H9 (cell line): Measurements from ENCODE around the gene PICALM. TPM values are rescaled to one million over a fixed set of nuclear protein-coding genes. Genes with fewer than 3 reads are reported as not detected.

Experiments used
- DNase-seq: peaks from one replicate; pipeline ENCODE4 v3.0.0-alpha.2; 2017
- H2AFZ ChIP-seq: one replicate; pipeline ENCODE4 v1.6.1; 2013; ENCODE audit warnings: mild to moderate bottlenecking, low read length, control low read depth, moderate library complexity
- H2AK5ac ChIP-seq: 2 replicates; pipeline ENCODE4 v1.6.1; 2013; ENCODE audit warnings: low read length, control low read depth, mixed read lengths; ENCODE audit not compliant: insufficient read length
- H2BK120ac ChIP-seq: one replicate; pipeline ENCODE4 v1.6.1; 2013; ENCODE audit warnings: low read depth, mild to moderate bottlenecking, low read length, control low read depth, inconsistent platforms; ENCODE audit not compliant: poor library complexity, severe bottlenecking
- H2BK12ac ChIP-seq: 2 replicates; pipeline ENCODE4 v1.6.1; 2013; ENCODE audit warnings: low read length, control low read depth, mixed read lengths, low read depth; ENCODE audit not compliant: insufficient read length
- H2BK15ac ChIP-seq: 2 replicates; pipeline ENCODE4 v1.6.1; 2013; ENCODE audit warnings: low read depth, low read length, control low read depth
- H2BK20ac ChIP-seq: one replicate; pipeline ENCODE4 v1.6.1; 2013; ENCODE audit warnings: low read depth, mild to moderate bottlenecking, low read length, control low read depth, inconsistent platforms; ENCODE audit not compliant: poor library complexity, severe bottlenecking
- H2BK5ac ChIP-seq: 2 replicates; pipeline ENCODE4 v1.6.1; 2013; ENCODE audit warnings: low read length, control low read depth, mixed read lengths; ENCODE audit not compliant: insufficient read length
- H3K14ac ChIP-seq: 2 replicates; pipeline ENCODE4 v1.6.1; 2013; ENCODE audit warnings: low read length, control low read depth; ENCODE audit not compliant: insufficient read depth
- H3K18ac ChIP-seq: 2 replicates; pipeline ENCODE4 v1.6.1; 2013; ENCODE audit warnings: low read depth, mild to moderate bottlenecking, mixed read lengths, low read length, control low read depth; ENCODE audit not compliant: insufficient read length
- H3K23ac ChIP-seq: 2 replicates; pipeline ENCODE4 v1.6.1; 2013; ENCODE audit warnings: low read length, control low read depth, mixed read lengths, low read depth; ENCODE audit not compliant: insufficient read length
- H3K23me2 ChIP-seq: 2 replicates; pipeline ENCODE4 v1.6.1; 2013; ENCODE audit warnings: low read depth, mild to moderate bottlenecking, mixed read lengths, low read length, control low read depth; ENCODE audit not compliant: insufficient read length, poor library complexity, severe bottlenecking
- H3K27ac ChIP-seq: 2 replicates; pipeline ENCODE4 v1.5.1; 2013; ENCODE audit warnings: low read length, control low read depth, mixed read lengths, low read depth; ENCODE audit not compliant: insufficient read length
- H3K27me3 ChIP-seq: 2 replicates; pipeline ENCODE4 v1.6.1; 2013; ENCODE audit warnings: low read length, control low read depth, inconsistent platforms; ENCODE audit not compliant: insufficient read depth
- H3K4ac ChIP-seq: 2 replicates; pipeline ENCODE4 v1.6.1; 2013; ENCODE audit warnings: low read depth, mild to moderate bottlenecking, control low read depth, inconsistent platforms, low read length, moderate library complexity
- H3K4me1 ChIP-seq: 2 replicates; pipeline ENCODE4 v1.6.1; 2013; ENCODE audit warnings: low read length, control low read depth, inconsistent platforms; ENCODE audit not compliant: insufficient read depth
- H3K4me2 ChIP-seq: 2 replicates; pipeline ENCODE4 v1.6.1; 2013; ENCODE audit warnings: low read length, control low read depth, mixed read lengths; ENCODE audit not compliant: insufficient read length, insufficient read depth
- H3K56ac ChIP-seq: 2 replicates; pipeline ENCODE4 v1.6.1; 2013; ENCODE audit warnings: low read depth, mild to moderate bottlenecking, mixed read lengths, low read length, control low read depth; ENCODE audit not compliant: insufficient read length
- H3K79me1 ChIP-seq: 2 replicates; pipeline ENCODE4 v1.6.1; 2013; ENCODE audit warnings: low read depth, mild to moderate bottlenecking, moderate library complexity, low read length, control low read depth, inconsistent platforms; ENCODE audit not compliant: insufficient read depth, poor library complexity, severe bottlenecking
- H3K79me2 ChIP-seq: 2 replicates; pipeline ENCODE4 v1.6.1; 2013; ENCODE audit warnings: low read length, control low read depth, inconsistent platforms; ENCODE audit not compliant: insufficient read depth
- H3K9ac ChIP-seq: 2 replicates; pipeline ENCODE4 v1.6.1; 2013; ENCODE audit warnings: low read length, control low read depth, mixed read lengths; ENCODE audit not compliant: insufficient read length; ENCODE audit errors: extremely low read depth
- H3K9me3 ChIP-seq: one replicate; pipeline ENCODE4 v1.6.1; 2013; ENCODE audit warnings: low read depth, low read length, inconsistent platforms; ENCODE audit not compliant: control insufficient read depth
- H3T11ph ChIP-seq: one replicate; pipeline ENCODE4 v1.6.1; 2013; ENCODE audit warnings: mild to moderate bottlenecking, low read length, control low read depth, inconsistent platforms
- H4K20me1 ChIP-seq: one replicate; pipeline ENCODE4 v1.6.1; 2013; ENCODE audit not compliant: control insufficient read depth, insufficient read length, insufficient read depth
- H4K5ac ChIP-seq: 2 replicates; pipeline ENCODE4 v1.6.1; 2013; ENCODE audit warnings: low read depth, mild to moderate bottlenecking, mixed read lengths, low read length, control low read depth; ENCODE audit not compliant: insufficient read length
- H4K8ac ChIP-seq: replicated peaks from 2 replicates; pipeline ENCODE4 v1.6.1; 2013; ENCODE audit warnings: low read length, control low read depth, mixed read lengths, low read depth; ENCODE audit not compliant: insufficient read length
- H4K91ac ChIP-seq: 2 replicates; pipeline ENCODE4 v1.6.1; 2013; ENCODE audit warnings: low read depth, mild to moderate bottlenecking, moderate library complexity, mixed read lengths, low read length, control low read depth; ENCODE audit not compliant: insufficient read length
- H3K27ac Mint-ChIP-seq, 3 experiments: 2 replicates in 2 of 3; 3 replicates in 1 of 3; pipeline ENCODE4 v1.8.0; 2020 to 2021; ENCODE audit warnings: mixed read lengths in 3 of 3, mild to moderate bottlenecking in 1 of 3, moderate library complexity in 1 of 3
- H3K27me3 Mint-ChIP-seq: 2 replicates; pipeline ENCODE4 v1.8.0; 2021; ENCODE audit warnings: low read depth, mild to moderate bottlenecking, moderate library complexity, mixed read lengths
- H3K36me3 Mint-ChIP-seq, 3 experiments: 2 replicates in 2 of 3; 3 replicates in 1 of 3; pipeline ENCODE4 v1.8.0; 2020 to 2021; ENCODE audit warnings: low read depth in 3 of 3, mixed read lengths in 3 of 3; ENCODE audit not compliant: insufficient read depth in 1 of 3
- H3K4me1 Mint-ChIP-seq, 2 experiments: 2 replicates each; pipeline ENCODE4 v1.8.0; 2020; ENCODE audit warnings: mixed read lengths in 2 of 2
- H3K4me3 Mint-ChIP-seq, 2 experiments: 2 replicates in 1 of 2; 3 replicates in 1 of 2; pipeline ENCODE4 v1.8.0; 2020 to 2021; ENCODE audit warnings: mild to moderate bottlenecking in 2 of 2, mixed read lengths in 2 of 2, moderate library complexity in 1 of 2
- H3K9me3 Mint-ChIP-seq, 2 experiments: 2 replicates in 1 of 2; 3 replicates in 1 of 2; pipeline ENCODE4 v1.8.0; 2020; ENCODE audit warnings: mild to moderate bottlenecking in 2 of 2, mixed read lengths in 2 of 2, moderate library complexity in 1 of 2
- WGBS: extraction: QIAGEN DNeasy Blood & Tissue Kit; methylation state at CpG from one replicate; pipeline ENCODE4 v1.1.7; 2013; ENCODE audit warnings: missing lambda C conversion rate, low lambda C conversion rate, mixed read lengths; ENCODE audit not compliant: insufficient read length; ENCODE audit errors: extremely low coverage; 5-methylcytosine and 5-hydroxymethylcytosine counted together
- total RNA-seq: library from RNA; stranded (reverse); gene quantifications from 2 replicates; pipeline ENCODE4 v1.2.1, GENCODE V29; 2021
- TF ChIP-seq, protein P1 (sequence below): fragments of 200-600 bp; sonication (generic); conservative IDR thresholded peaks from 3 replicates; pipeline ENCODE4 v1.8.0; 2021; ENCODE audit warnings: antibody characterized with exemption, mild to moderate bottlenecking

The PICALM gene
- total RNA-seq, 1 experiment from 2014 or later: 76.4 TPM

DNA sequence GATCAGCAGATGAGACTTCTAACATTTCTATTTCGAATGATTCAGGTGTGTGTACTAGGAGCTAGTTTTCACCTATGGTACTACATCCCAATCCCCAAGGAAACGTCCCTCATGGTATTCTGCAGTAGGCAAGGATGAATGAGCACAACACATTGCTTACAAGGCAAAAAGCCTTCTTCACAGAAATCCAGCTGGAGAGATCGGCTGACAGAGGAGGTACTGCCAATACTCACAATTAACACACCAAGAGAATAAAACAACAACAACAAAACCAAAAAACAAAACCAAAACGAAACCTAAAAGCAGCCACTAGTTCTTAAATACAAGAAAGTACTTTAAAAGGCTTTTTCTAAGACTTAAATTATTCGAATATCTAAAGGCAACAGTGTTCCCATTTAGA lies 101.4 kb downstream of the PICALM start:
- Histone ChIP-seq H3T11ph (no peak overlapping the region), H4K20me1 (no peaks in the 10 kb centered on the region), H4K8ac (no peak overlapping the region), H3K14ac (no peak overlapping the region), H2AK5ac (no peak overlapping the region), H3K27ac (no peak overlapping the region), H3K4me1 (no peaks in the 10 kb centered on the region), H2BK120ac (no peak overlapping the region), H3K79me2 (no peaks in the 10 kb centered on the region), H3K9me3 (no peaks in the 10 kb centered on the region), H2BK12ac (no peak overlapping the region), H3K4ac (no peak overlapping the region), H2BK15ac (no peak overlapping the region), H2BK20ac (no peak overlapping the region), H3K56ac (no peak overlapping the region), H3K4me2 (no peak overlapping the region), H4K91ac (no peak overlapping the region), H2BK5ac (no peak overlapping the region), H3K9ac (no peak overlapping the region), H3K23ac (no peak overlapping the region), H3K18ac (no peak overlapping the region), H3K23me2 (no peaks in the 10 kb centered on the region), H3K79me1 (no peaks in the 10 kb centered on the region), H2AFZ (no peak overlapping the region), H4K5ac (no peak overlapping the region), H3K27me3 (no peaks in the 10 kb centered on the region)
- peak overlapping the region in 2 of 3 experiments; percentile 3 to 71; a peak in 3 of 7 replicates for H3K27ac Mint-ChIP-seq
- H3K4me3 Mint-ChIP-seq: no peak overlapping the region
- no peaks in the 10 kb centered on the region for H3K27me3 Mint-ChIP-seq
- TF ChIP-seq, protein P1, sequence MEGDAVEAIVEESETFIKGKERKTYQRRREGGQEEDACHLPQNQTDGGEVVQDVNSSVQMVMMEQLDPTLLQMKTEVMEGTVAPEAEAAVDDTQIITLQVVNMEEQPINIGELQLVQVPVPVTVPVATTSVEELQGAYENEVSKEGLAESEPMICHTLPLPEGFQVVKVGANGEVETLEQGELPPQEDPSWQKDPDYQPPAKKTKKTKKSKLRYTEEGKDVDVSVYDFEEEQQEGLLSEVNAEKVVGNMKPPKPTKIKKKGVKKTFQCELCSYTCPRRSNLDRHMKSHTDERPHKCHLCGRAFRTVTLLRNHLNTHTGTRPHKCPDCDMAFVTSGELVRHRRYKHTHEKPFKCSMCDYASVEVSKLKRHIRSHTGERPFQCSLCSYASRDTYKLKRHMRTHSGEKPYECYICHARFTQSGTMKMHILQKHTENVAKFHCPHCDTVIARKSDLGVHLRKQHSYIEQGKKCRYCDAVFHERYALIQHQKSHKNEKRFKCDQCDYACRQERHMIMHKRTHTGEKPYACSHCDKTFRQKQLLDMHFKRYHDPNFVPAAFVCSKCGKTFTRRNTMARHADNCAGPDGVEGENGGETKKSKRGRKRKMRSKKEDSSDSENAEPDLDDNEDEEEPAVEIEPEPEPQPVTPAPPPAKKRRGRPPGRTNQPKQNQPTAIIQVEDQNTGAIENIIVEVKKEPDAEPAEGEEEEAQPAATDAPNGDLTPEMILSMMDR: no peak
- H3K4me1 Mint-ChIP-seq: peaks cover 5 to 6% of the 10 kb centered on the region in 2 experiments; a peak in 3 of 4 replicates
- no CpG with 5 or more reads among the region's 5 CpGs for WGBS
- H3K9me3 Mint-ChIP-seq: no peaks in the 10 kb centered on the region
- no peak for DNase-seq
- H3K36me3 Mint-ChIP-seq: peaks cover 9 to 58% (median 40%) of the 10 kb centered on the region in 3 experiments; a peak in 6 of 7 replicates
